ENCODE data around the gene NXT1. TPM values are rescaled to one million over a fixed set of nuclear protein-coding genes. Genes with fewer than 3 reads are reported as not detected.

NXT1 gene
- total and polyA plus RNA-seq, 2 of the 4 experiments (the other 2 are of a cell fraction), result 23.6 to 25.5 TPM

DNA sequence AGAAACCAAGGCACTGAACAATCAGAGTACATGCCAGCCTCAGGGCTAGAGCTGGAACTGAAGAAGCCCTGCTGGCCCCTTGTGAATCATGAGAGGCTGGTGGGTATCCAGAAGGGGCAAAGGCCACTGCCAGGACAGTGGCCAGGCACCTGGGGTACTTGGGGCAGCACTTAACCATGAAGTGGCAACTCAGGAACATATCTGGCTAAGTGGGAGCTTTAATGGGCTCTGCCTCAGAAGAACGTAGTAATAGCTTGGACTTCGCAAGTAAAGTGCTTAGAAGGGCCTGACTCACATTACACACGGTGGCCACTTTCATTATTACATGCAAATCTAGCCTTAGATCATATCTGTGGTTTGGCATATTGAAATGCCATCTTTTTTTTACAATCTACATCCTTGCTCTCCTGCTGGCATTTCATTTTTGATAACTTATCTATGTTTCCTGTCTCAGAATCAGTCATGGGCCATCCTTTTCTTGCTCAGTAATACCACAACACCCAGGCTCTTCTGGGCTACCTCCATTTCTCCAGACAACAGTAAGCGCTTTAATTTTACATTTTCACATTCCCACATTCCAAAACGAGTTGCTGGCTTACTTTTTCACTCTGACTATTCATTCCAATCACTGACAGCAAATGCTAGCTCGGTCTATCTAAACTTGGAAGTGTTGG, 49.1 kb downstream of the NXT1 start:
- no peak overlapping the region for H3K4ac ChIP-seq (ENCODE audit: low read depth, low read length)
- H2BK5ac ChIP-seq (ENCODE audit: low read depth, low read length, poor library complexity, severe bottlenecking), result no peak overlapping the region
- in situ Hi-C loops (cut with MboI; ENCODE audit: low sequenced_read_pairs) (no loop called here), dilution Hi-C loops (cut with HindIII; ENCODE audit: low sequenced_read_pairs, unreplicated experiment) (no loop called here), intact Hi-C loops (cut with micrococcal nuclease) (loop anchor here (5.0 kb wide), 1 partner anchor 32 kb away; no protein-coding TSS in a partner anchor)
- no peak overlapping the region for H2AK5ac ChIP-seq (ENCODE audit: low read depth, low read length)
- no peak overlapping the region for H3K56ac ChIP-seq (ENCODE audit: extremely low read depth, insufficient read depth, low read length)
- 100% methylated on average over 2 of the region's 6 CpGs; no CpG with 5 or more reads in 1 of the 2 experiments for WGBS, 2 experiments (ENCODE audit: extremely low coverage in 2 of 2, insufficient read length in 1 of 2)
- H4K5ac ChIP-seq (ENCODE audit: low read depth, low read length), result no peak overlapping the region
- DNase-seq (peak; percentile 58), ATAC-seq (ENCODE audit: low read depth) (peak; percentile 15; the same call in 1 of the 2 replicates)
- H3K4me2 ChIP-seq (ENCODE audit: low read depth, low read length), result no peak overlapping the region
- H3K14ac ChIP-seq (replicated peaks; ENCODE audit: low read depth, low read length), result no peak overlapping the region
- no peaks in the 10 kb centered on the region for H3K9me3 ChIP-seq (ENCODE audit: control insufficient read depth, insufficient read depth, low read length)
- H4K8ac ChIP-seq (ENCODE audit: low read depth in 2 of 2, low read length in 2 of 2), result no peak overlapping the region
- no peak overlapping the region for H2AK9ac ChIP-seq (replicated peaks; ENCODE audit: low read depth, low read length, poor library complexity)
- no peak overlapping the region for H2BK15ac ChIP-seq (ENCODE audit: low read depth, low read length)
- H3K27ac ChIP-seq (ENCODE audit: insufficient read depth, low read length), result no peak overlapping the region
- peaks cover 5% of the 10 kb centered on the region for H3K36me3 ChIP-seq (ENCODE audit: control insufficient read depth, insufficient read depth, low read length)
- H2BK120ac ChIP-seq (ENCODE audit: low read depth, low read length), result no peak overlapping the region
- no TSS peak for BruUV-seq (replicated peaks)
- CTCF ChIA-PET, result interaction anchor here (1.0 kb wide), 1 partner anchor 18 kb away, joined by 3 read pairs; no protein-coding TSS in a partner anchor
- peaks cover 12% of the 10 kb centered on the region for H4K20me1 ChIP-seq (ENCODE audit: insufficient read depth, low read length)
- POLR2A ChIA-PET (ENCODE audit: unreplicated experiment), result interaction anchor here (0.5 kb wide), 1 partner anchor 19 kb away, joined by 3 read pairs; no protein-coding TSS in a partner anchor
- no peak overlapping the region for H3K4me3 ChIP-seq (ENCODE audit: insufficient read depth, low read depth, low read length)
- no peak overlapping the region for H2AFZ ChIP-seq (replicated peaks; ENCODE audit: low read length, poor library complexity)
- no peak overlapping the region for H3K23ac ChIP-seq (ENCODE audit: low read depth, low read length)
- peaks cover 13% of the 10 kb centered on the region for H3K4me1 ChIP-seq (ENCODE audit: control insufficient read depth, insufficient read depth, low read length)
- no peak overlapping the region for H4K91ac ChIP-seq (ENCODE audit: insufficient read depth, low read depth, low read length)
- no peaks in the 10 kb centered on the region for H3K27me3 ChIP-seq (ENCODE audit: control insufficient read depth, insufficient read depth, low read length)
- no peak overlapping the region for H3K9ac ChIP-seq (ENCODE audit: low read depth, low read length)
- peaks cover 23 to 58% of the 10 kb centered on the region in 2 experiments for H3K79me1 ChIP-seq (ENCODE audit: low read depth in 1 of 2, low read length in 2 of 2)
- no peak overlapping the region for H3K18ac ChIP-seq (ENCODE audit: low read depth, low read length)
- no peak overlapping the region for H2BK20ac ChIP-seq (ENCODE audit: low read depth, low read length)
- H3K9me1 ChIP-seq (ENCODE audit: insufficient read depth, low read length), result peaks cover 11% of the 10 kb centered on the region
- TF ChIP-seq MAZ (IDR thresholded peaks at IDR 0.05; ENCODE audit: borderline replicate concordance, low read depth, low read length), result no peak

Data from IMR-90 (cell line).